GM12878 (cell line): ENCODE results near the gene LORICRIN. TPM values are rescaled to one million over a fixed set of nuclear protein-coding genes. Genes with fewer than 3 reads are reported as not detected.

Experiments used
- BCLAF1 ChIP-seq: fragments of 450-650 bp; IDR thresholded peaks from 2 replicates; pipeline ENCODE4 v1.6.1; 2017; ENCODE audit warnings: antibody characterized with exemption, mild to moderate bottlenecking, moderate library complexity
- NKRF ChIP-seq: fragments of 450-650 bp; conservative IDR thresholded peaks from 2 replicates; pipeline ENCODE4 v1.6.1; 2017; ENCODE audit warnings: mild to moderate bottlenecking, moderate library complexity
- PAX5 ChIP-seq: IDR thresholded peaks from 2 replicates; pipeline ENCODE4 v1.6.1; 2011; ENCODE audit warnings: low read depth, low read length, borderline replicate concordance
- PBX3 ChIP-seq: IDR thresholded peaks from 2 replicates; pipeline ENCODE4 v1.6.1; 2011; ENCODE audit warnings: mild to moderate bottlenecking, low read depth, low read length, moderate library complexity; ENCODE audit not compliant: insufficient replicate concordance
- ZBTB4 ChIP-seq: fragments of 450-650 bp; formaldehyde crosslinking; IDR thresholded peaks from 2 replicates; pipeline ENCODE4 v1.4.0; 2022; ENCODE audit warnings: mild to moderate bottlenecking, moderate library complexity
- ZBTB40 ChIP-seq: fragments of 450-650 bp; IDR thresholded peaks from 2 replicates; pipeline ENCODE4 v1.6.1; 2016; ENCODE audit warnings: mild to moderate bottlenecking, moderate library complexity, borderline replicate concordance
- polyA plus RNA-seq, 11 experiments: library from polyadenylated mRNA; depleted of rRNA in 4 of 11; unstranded in 6 of 11; stranded (reverse) in 5 of 11; fragments of >200 nt; fragmentation: Nextera tagmentation in 4 of 11; fragmentation: Illumina TruSeq in 1 of 11; extraction: Ambion mirVana in 4 of 11; extraction: Trizol in 1 of 11; gene quantifications; 1 replicate in 1 of 11; 2 replicates in 10 of 11; pipeline versions ENCODE4 v1.2.1 to v1.2.3, GENCODE V29; 2011 to 2016; ENCODE audit warnings: inconsistent platforms in 2 of 11, missing spikeins in 2 of 11, low read depth in 1 of 11
- total RNA-seq, 4 experiments: library from RNA; depleted of rRNA in 3 of 4; stranded (reverse); fragments of >200 nt in 3 of 4; fragmentation: Illumina TruSeq in 1 of 4; extraction: Trizol in 1 of 4; gene quantifications; 2 replicates each; pipeline versions ENCODE4 v1.2.1 to v1.2.3, GENCODE V29; 2013 to 2021

LORICRIN gene
- total and polyA plus RNA-seq, 10 of the 15 experiments (the other 5 are each of a cell fraction or from before 2014, with no cell fraction given) = 0.06 to 0.37 TPM; not detected in 8

GRCh38 chr1:153242160-153242559 is 17.3 kb upstream of the LORICRIN start (continued):
- TF ChIP-seq ZBTB4 (CRISPR knock-in tag) (no peak), BCLAF1 (no peak), PBX3 (no peak), ZBTB40 (no peak), PAX5 (no peak), NKRF (no peak)
